B cell (primary cell): ENCODE data around the gene DTNBP1. TPM values are rescaled to one million over a fixed set of nuclear protein-coding genes. Genes with fewer than 3 reads are reported as not detected.

Experiments
- ATAC-seq: fragments of 200-7000 bp; cut with Tn5 transposase; one replicate; pipeline ENCODE4 v1.10.0; 2021; ENCODE audit warnings: low read depth, mild to moderate bottlenecking, moderate number of reproducible peaks, moderate library complexity
- CTCF ChIA-PET: fragments of 350-600 bp; sonication (Branson Sonifier 250); formaldehyde crosslinking; loops from one replicate; lab custom pipeline; 2021; ENCODE audit warnings: antibody characterized with exemption, inconsistent platforms; lab: Charles Lee
- POLR2A ChIA-PET: fragments of 350-600 bp; sonication (Branson Sonifier 250); formaldehyde crosslinking; loops from one replicate; lab custom pipeline; 2021; ENCODE audit warnings: antibody characterized with exemption; lab: Charles Lee
- DNase-seq: peaks from one replicate; pipeline ENCODE4 v3.0.0; 2013
- H2AFZ ChIP-seq: 2 replicates; pipeline ENCODE4 v1.6.1; 2012; ENCODE audit warnings: mild to moderate bottlenecking, low read depth, low read length; ENCODE audit not compliant: insufficient read depth, poor library complexity, severe bottlenecking
- H3K27ac ChIP-seq, 2 donors: 1 replicate in 1 of 2; 2 replicates in 1 of 2; pipeline ENCODE4 v1.5.1; 2012 to 2013; ENCODE audit warnings: low read length in 2 of 2, mild to moderate bottlenecking in 2 of 2, moderate library complexity in 1 of 2
- H3K27me3 ChIP-seq, 4 experiments: fragments of 200-600 bp in 1 of 4; sonication (generic) in 1 of 4; replicated peaks in 1 of 4; 1 replicate in 2 of 4; 2 replicates in 2 of 4; pipeline versions ENCODE4 v1.6.1 to v1.7.0; 2013 to 2016; ENCODE audit warnings: low read length in 3 of 4, mild to moderate bottlenecking in 2 of 4, mixed read lengths in 1 of 4, moderate library complexity in 1 of 4; ENCODE audit not compliant: insufficient read depth in 4 of 4, control insufficient read depth in 3 of 4; ENCODE audit errors: control extremely low read depth in 1 of 4
- H3K36me3 ChIP-seq, 2 experiments: replicated peaks in 1 of 2; 1 replicate in 1 of 2; 2 replicates in 1 of 2; pipeline versions ENCODE4 v1.6.1 to v1.7.1; 2013; ENCODE audit warnings: low read length in 1 of 2; ENCODE audit not compliant: insufficient read depth in 2 of 2, control insufficient read depth in 1 of 2; ENCODE audit errors: control extremely low read depth in 1 of 2, extremely low read depth in 1 of 2
- H3K4me1 ChIP-seq, 2 donors: fragments of 200-600 bp in 1 of 2; sonication (generic) in 1 of 2; 1 replicate in 1 of 2; 2 replicates in 1 of 2; pipeline versions ENCODE4 v1.5.1 to v1.6.1; 2013 to 2017; ENCODE audit warnings: low read length in 2 of 2; ENCODE audit not compliant: control insufficient read depth in 2 of 2, insufficient read depth in 2 of 2
- H3K4me2 ChIP-seq: replicated peaks from 2 replicates; pipeline ENCODE3; 2012; ENCODE audit warnings: mild to moderate bottlenecking, low read depth, low read length; ENCODE audit not compliant: poor library complexity, severe bottlenecking
- H3K4me3 ChIP-seq, 5 experiments: fragments of 200-600 bp in 1 of 5; sonication (generic) in 1 of 5; 1 replicate in 3 of 5; 2 replicates in 2 of 5; pipeline versions ENCODE4 v1.5.1 to v1.7.0; 2011 to 2016; ENCODE audit warnings: low read length in 4 of 5, mild to moderate bottlenecking in 4 of 5, low read depth in 2 of 5, control low read depth in 1 of 5, moderate library complexity in 1 of 5; ENCODE audit not compliant: insufficient read depth in 1 of 5; ENCODE audit errors: control extremely low read depth in 1 of 5, extremely low read depth in 1 of 5
- H3K79me2 ChIP-seq: fragments of 200-600 bp; sonication (generic); one replicate; pipeline ENCODE4 v1.6.0; 2016; ENCODE audit warnings: low read length; ENCODE audit not compliant: control insufficient read depth, insufficient read depth
- H3K9ac ChIP-seq: fragments of 200-600 bp; sonication (generic); 2 replicates; pipeline ENCODE4 v1.6.1; 2017; ENCODE audit warnings: mild to moderate bottlenecking, low read length, moderate library complexity
- H3K9me3 ChIP-seq, 3 donors: one replicate each; pipeline versions ENCODE4 v1.6.1 to v1.7.1; 2013; ENCODE audit warnings: low read length in 2 of 3; ENCODE audit not compliant: control insufficient read depth in 2 of 3, insufficient read depth in 1 of 3; ENCODE audit errors: control extremely low read depth in 1 of 3
- H4K20me1 ChIP-seq: 2 replicates; pipeline ENCODE4 v1.6.0; 2012; ENCODE audit warnings: mild to moderate bottlenecking, low read length; ENCODE audit not compliant: insufficient read depth, control insufficient read depth, poor library complexity, severe bottlenecking
- H3K27ac Mint-ChIP-seq: one replicate; pipeline ENCODE4 v1.8.0; 2021; ENCODE audit warnings: mixed read lengths
- H3K27me3 Mint-ChIP-seq: one replicate; pipeline ENCODE4 v1.8.0; 2021; ENCODE audit warnings: mixed read lengths
- H3K4me1 Mint-ChIP-seq: one replicate; pipeline ENCODE4 v1.8.0; 2021; ENCODE audit warnings: mixed read lengths
- H3K4me3 Mint-ChIP-seq: one replicate; pipeline ENCODE4 v1.8.0; 2021; ENCODE audit warnings: mixed read lengths
- H3K9me3 Mint-ChIP-seq: one replicate; pipeline ENCODE4 v1.8.0; 2022; ENCODE audit warnings: mixed read lengths; ENCODE audit not compliant: insufficient read depth
- CTCF ChIP-seq: fragments of 200-600 bp; IDR thresholded peaks from one replicate; pipeline ENCODE4 v1.8.0; 2022; ENCODE audit warnings: antibody characterized with exemption, mild to moderate bottlenecking
- EZH2 ChIP-seq: IDR thresholded peaks from 2 replicates; pipeline ENCODE4 v1.6.1; 2012; ENCODE audit warnings: borderline replicate concordance, low read depth, mild to moderate bottlenecking, moderate library complexity, low read length; ENCODE audit not compliant: insufficient read depth, poor library complexity, severe bottlenecking
- WGBS: methylation state at CpG from one replicate; pipeline ENCODE4 v1.1.5; 2013; ENCODE audit warnings: missing lambda C conversion rate; ENCODE audit not compliant: insufficient coverage; 5-methylcytosine and 5-hydroxymethylcytosine counted together
- intact Hi-C: fragments of 100-400 bp; cut with micrococcal nuclease; formaldehyde crosslinking; loops from one replicate; pipeline ENCODE4 v1.10.0; 2022
- polyA plus RNA-seq: library from polyadenylated mRNA; depleted of rRNA; stranded (reverse); fragments of >200 nt; gene quantifications from 2 replicates; pipeline ENCODE4 v1.2.3, GENCODE V29; 2012
- total RNA-seq, 2 donors: library from RNA; stranded (reverse); fragments of 120-200 nt in 1 of 2; gene quantifications; 1 replicate in 1 of 2; 2 replicates in 1 of 2; pipeline versions ENCODE4 v1.2.3 to v1.2.4, GENCODE V29; 2013 to 2022

The DTNBP1 gene
- total and polyA plus RNA-seq, 2 donors (not counting 1 experiment from before 2014, with no cell fraction given) = 31.4 to 73.0 TPM

- Mint-ChIP-seq H3K27ac (no peak overlapping the region), H3K27me3 (peaks cover 7% of the 10 kb centered on the region), H3K4me3 (no peak overlapping the region), H3K4me1 (no peaks in the 10 kb centered on the region), H3K9me3 (no peaks in the 10 kb centered on the region)
- intact Hi-C loops = no loop called here
- no peak overlapping the region for H3K4me3 ChIP-seq
- WGBS = 100% methylated on average over 1 of the region's 2 CpGs
- no peaks in the 10 kb centered on the region for H3K36me3 ChIP-seq
- H3K9me3 ChIP-seq = no peaks in the 10 kb centered on the region
- ChIA-PET CTCF (no interaction called here), POLR2A (no interaction called here)
- no peaks in the 10 kb centered on the region for H3K4me1 ChIP-seq
- DNase-seq = no peak
- peaks cover 0 to 6% (median 0%) of the 10 kb centered on the region in 4 experiments for H3K27me3 ChIP-seq
- no peaks in the 10 kb centered on the region for H4K20me1 ChIP-seq
- no peak for ATAC-seq
- TF ChIP-seq CTCF (no peak), EZH2 (no peak)
- no peak overlapping the region for H3K27ac ChIP-seq
- no peak overlapping the region for H3K9ac ChIP-seq
- H2AFZ ChIP-seq = no peak overlapping the region
- H3K4me2 ChIP-seq = no peak overlapping the region
- H3K79me2 ChIP-seq = no peaks in the 10 kb centered on the region
Measured at GRCh38 chr6:15709651-15710269, 46.9 kb upstream of the DTNBP1 start.

- intact Hi-C loops = no loop called here
- no peaks in the 10 kb centered on the region for H3K4me1 Mint-ChIP-seq
Measured at GRCh38 chr6:15708231-15708630, 45.4 kb upstream of the DTNBP1 start.

More at GRCh38 chr6:15708231-15708630, 45.4 kb upstream of the DTNBP1 start:
- Histone ChIP-seq H3K4me3 (no peak overlapping the region), H3K27ac (no peak overlapping the region), H3K36me3 (no peaks in the 10 kb centered on the region), H4K20me1 (no peaks in the 10 kb centered on the region), H3K9ac (no peak overlapping the region), H3K4me2 (no peak overlapping the region), H3K9me3 (peaks cover 0 to 8% (median 0%) of the 10 kb centered on the region in 3 donors), H3K27me3 (peaks cover 0 to 6% (median 0%) of the 10 kb centered on the region in 4 experiments), H3K4me1 (no peaks in the 10 kb centered on the region), H3K79me2 (no peaks in the 10 kb centered on the region), H2AFZ (no peak overlapping the region)
- TF ChIP-seq CTCF = no peak
- TF ChIP-seq EZH2 = no peak
- Mint-ChIP-seq H3K27me3 (peaks cover 12% of the 10 kb centered on the region), H3K9me3 (peaks cover 5% of the 10 kb centered on the region), H3K27ac (no peak overlapping the region), H3K4me3 (no peak overlapping the region)
- 77% methylated on average over 3 of the region's 5 CpGs for WGBS
- DNase-seq = no peak
- ChIA-PET CTCF (interaction anchor here (0.6 kb wide), 1 partner anchor 504 kb away, joined by 3 read pairs; no protein-coding TSS in a partner anchor), POLR2A (no interaction called here)
- no peak for ATAC-seq
